ENCODE measurements around the gene CYREN. TPM values are rescaled to one million over a fixed set of nuclear protein-coding genes. Genes with fewer than 3 reads are reported as not detected.

The CYREN gene
- polyA plus RNA-seq, 2 of the 4 experiments (the other 2 are of a cell fraction), result 59.3 to 70.4 TPM

DNA sequence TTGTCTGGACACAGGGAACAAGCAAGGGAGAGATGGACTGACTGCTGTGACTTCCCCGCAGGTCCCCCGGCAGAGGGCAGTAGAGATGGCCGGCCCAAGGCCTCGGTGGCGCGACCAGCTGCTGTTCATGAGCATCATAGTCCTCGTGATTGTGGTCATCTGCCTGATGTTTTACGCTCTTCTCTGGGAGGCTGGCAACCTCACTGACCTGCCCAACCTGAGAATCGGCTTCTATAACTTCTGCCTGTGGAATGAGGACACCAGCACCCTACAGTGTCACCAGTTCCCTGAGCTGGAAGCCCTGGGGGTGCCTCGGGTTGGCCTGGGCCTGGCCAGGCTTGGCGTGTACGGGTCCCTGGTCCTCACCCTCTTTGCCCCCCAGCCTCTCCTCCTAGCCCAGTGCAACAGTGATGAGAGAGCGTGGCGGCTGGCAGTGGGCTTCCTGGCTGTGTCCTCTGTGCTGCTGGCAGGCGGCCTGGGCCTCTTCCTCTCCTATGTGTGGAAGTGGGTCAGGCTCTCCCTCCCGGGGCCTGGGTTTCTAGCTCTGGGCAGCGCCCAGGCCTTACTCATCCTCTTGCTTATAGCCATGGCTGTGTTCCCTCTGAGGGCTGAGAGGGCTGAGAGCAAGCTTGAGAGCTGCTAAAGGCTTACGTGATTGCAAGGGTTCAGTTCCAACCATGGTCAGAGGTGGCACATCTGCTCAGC lies 6.0 kb downstream of the CYREN start (continued):
- TF ChIP-seq NR3C1 (IDR thresholded peaks at IDR 0.05) (no peak), POLR2AphosphoS2 (conservative IDR thresholded peaks at IDR 0.05; ENCODE audit: low read length) (0 out of 2 replicates have a peak, but pooled peaks have one; percentile 17), JUNB (IDR thresholded peaks at IDR 0.05) (no peak), KDM5A (IDR thresholded peaks at IDR 0.05) (no peak), BHLHE40 (IDR thresholded peaks at IDR 0.05; ENCODE audit: low read depth, low read length) (no peak), CHD2 (IDR thresholded peaks at IDR 0.05; ENCODE audit: low read length, partially characterized antibody) (no peak), MAZ (IDR thresholded peaks at IDR 0.05; ENCODE audit: borderline replicate concordance, low read depth, low read length) (no peak), SMC3 (IDR thresholded peaks at IDR 0.05) (0 out of 3 replicates have a peak, but pooled peaks have one; percentile 9), HDAC2 (IDR thresholded peaks at IDR 0.05) (no peak), EHMT2 (IDR thresholded peaks at IDR 0.05; ENCODE audit: low read depth) (no peak), RAD21 (conservative IDR thresholded peaks at IDR 0.05 in 1 of 2, IDR thresholded peaks at IDR 0.05 in 1 of 2) (no peak), PHF8 (IDR thresholded peaks at IDR 0.05; ENCODE audit: borderline replicate concordance, low read depth) (no peak)
- TF ChIP-seq, protein P1, sequence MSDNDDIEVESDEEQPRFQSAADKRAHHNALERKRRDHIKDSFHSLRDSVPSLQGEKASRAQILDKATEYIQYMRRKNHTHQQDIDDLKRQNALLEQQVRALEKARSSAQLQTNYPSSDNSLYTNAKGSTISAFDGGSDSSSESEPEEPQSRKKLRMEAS (IDR thresholded peaks at IDR 0.05), result 0 out of 2 replicates have a peak, but pooled peaks have one; percentile 29
- TF ChIP-seq, protein P2, sequence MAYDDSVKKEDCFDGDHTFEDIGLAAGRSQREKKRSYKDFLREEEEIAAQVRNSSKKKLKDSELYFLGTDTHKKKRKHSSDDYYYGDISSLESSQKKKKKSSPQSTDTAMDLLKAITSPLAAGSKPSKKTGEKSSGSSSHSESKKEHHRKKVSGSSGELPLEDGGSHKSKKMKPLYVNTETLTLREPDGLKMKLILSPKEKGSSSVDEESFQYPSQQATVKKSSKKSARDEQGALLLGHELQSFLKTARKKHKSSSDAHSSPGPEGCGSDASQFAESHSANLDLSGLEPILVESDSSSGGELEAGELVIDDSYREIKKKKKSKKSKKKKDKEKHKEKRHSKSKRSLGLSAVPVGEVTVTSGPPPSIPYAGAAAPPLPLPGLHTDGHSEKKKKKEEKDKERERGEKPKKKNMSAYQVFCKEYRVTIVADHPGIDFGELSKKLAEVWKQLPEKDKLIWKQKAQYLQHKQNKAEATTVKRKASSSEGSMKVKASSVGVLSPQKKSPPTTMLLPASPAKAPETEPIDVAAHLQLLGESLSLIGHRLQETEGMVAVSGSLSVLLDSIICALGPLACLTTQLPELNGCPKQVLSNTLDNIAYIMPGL (CRISPR knock-in tag; IDR thresholded peaks at IDR 0.05; ENCODE audit: borderline replicate concordance), result no peak

DNA sequence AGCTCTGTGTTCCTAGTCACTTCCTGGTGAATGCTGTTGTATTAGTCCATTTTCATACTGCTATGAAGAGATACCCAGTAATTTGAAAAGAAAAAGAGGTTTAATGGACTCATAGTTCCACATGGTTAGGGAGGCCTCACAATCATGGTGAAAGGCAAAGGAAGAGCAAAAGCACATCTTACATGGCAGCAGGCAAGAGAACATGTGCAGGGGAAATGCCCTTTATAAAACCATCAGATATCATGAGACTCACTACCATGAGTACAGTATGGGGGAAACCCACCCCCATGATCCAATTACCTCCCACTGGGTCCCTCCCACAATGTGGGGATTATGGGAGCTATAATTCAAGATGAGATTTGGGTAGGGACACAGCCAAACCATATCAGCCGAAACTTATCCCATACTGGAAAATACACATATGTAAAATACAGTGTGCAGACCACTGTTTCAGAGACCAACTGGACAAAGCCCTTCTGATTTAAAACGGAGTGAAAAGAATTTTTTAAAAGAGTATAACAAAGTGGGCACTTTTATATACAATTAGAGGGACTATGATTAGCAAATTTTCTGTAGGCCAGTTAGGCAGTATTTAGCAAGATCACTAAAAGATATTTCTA lies 8.0 kb downstream of the CYREN start:
- Histone ChIP-seq H3K9me3 (peaks cover 24% of the 10 kb centered on the region), H3K27ac (no peak overlapping the region), H3K4me1 (peaks cover 17% of the 10 kb centered on the region), H3K4me3 (no peak overlapping the region), H3K4me2 (no peak overlapping the region)
- no peak for ATAC-seq
- no peak for DNase-seq (ENCODE audit: low read depth in 1 of 2, low spot score in 1 of 2)
- POLR2A ChIA-PET, result no interaction called here
- CTCF ChIA-PET, result interaction anchor here (1.6 kb wide), 1 partner anchor 209 kb away, joined by 3 read pairs; no protein-coding TSS in a partner anchor
- WGBS (ENCODE audit: missing lambda C conversion rate), result 93% methylated on average over 2 of the region's 2 CpGs
- no peak for TF ChIP-seq FOXS1 (CRISPR knock-in tag; IDR thresholded peaks at IDR 0.05)
- no peak for TF ChIP-seq HOXA7 (CRISPR knock-in tag; IDR thresholded peaks at IDR 0.05)
- no peak for TF ChIP-seq HOXB13 (CRISPR knock-in tag; IDR thresholded peaks at IDR 0.05; ENCODE audit: low read depth)
- TF ChIP-seq RNF2 (IDR thresholded peaks at IDR 0.05; ENCODE audit: borderline replicate concordance, low read depth), result no peak
- TF ChIP-seq JUN (IDR thresholded peaks at IDR 0.05), result no peak; a peak in 1 of 5 replicates
- FAIRE-seq, result no peak

DNA sequence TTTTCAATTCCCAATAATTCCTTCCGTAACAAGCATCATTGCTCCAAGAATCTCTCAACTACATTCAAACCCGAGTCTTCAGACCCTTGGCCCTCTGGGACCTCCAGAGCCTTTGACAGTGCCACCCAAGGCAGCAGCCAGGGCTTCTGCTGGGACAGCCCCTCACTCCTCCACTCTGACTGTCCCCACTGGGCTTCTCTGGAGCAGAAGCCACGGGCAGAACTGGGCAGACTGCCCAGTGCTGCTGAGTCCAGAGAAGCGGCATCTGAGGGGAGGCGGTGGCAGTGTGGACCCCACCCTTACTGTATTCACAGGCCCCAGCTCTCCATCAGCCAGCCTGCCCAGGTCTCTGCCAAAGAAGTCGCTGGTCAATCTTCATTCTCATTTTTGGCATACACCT lies 8.8 kb downstream of the CYREN start:
- 94% methylated on average over 6 of the region's 6 CpGs for WGBS (ENCODE audit: missing lambda C conversion rate)
- no peak overlapping the region for H3K27ac ChIP-seq
- POLR2A ChIA-PET, result interaction anchor here (1.4 kb wide), 1 partner anchor 9 kb away, joined by 4 read pairs; the partner anchor contains the start of gene CYREN
- DNase-seq (ENCODE audit: low read depth in 1 of 2, low spot score in 1 of 2) (no peak), ATAC-seq (no peak; a peak in 1 of 6 replicates), FAIRE-seq (no peak)
- no peak overlapping the region for H3K4me2 ChIP-seq
- peaks cover 17% of the 10 kb centered on the region for H3K4me1 ChIP-seq
- CTCF ChIA-PET, result interaction anchor here (1.5 to 1.6 kb wide), 2 partner anchors 175 to 208 kb away, joined by 3 to 4 read pairs; no protein-coding TSS in a partner anchor
- H3K4me3 ChIP-seq, result no peak overlapping the region
- H3K9me3 ChIP-seq, result peaks cover 30% of the 10 kb centered on the region
- no peak for TF ChIP-seq NPAS2 (CRISPR knock-in tag; IDR thresholded peaks at IDR 0.05; ENCODE audit: borderline replicate concordance)
- TF ChIP-seq, protein P3, sequence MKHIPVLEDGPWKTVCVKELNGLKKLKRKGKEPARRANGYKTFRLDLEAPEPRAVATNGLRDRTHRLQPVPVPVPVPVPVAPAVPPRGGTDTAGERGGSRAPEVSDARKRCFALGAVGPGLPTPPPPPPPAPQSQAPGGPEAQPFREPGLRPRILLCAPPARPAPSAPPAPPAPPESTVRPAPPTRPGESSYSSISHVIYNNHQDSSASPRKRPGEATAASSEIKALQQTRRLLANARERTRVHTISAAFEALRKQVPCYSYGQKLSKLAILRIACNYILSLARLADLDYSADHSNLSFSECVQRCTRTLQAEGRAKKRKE (CRISPR knock-in tag; IDR thresholded peaks at IDR 0.05; ENCODE audit: low read depth), result no peak
- no peak for TF ChIP-seq HOXB13 (CRISPR knock-in tag; IDR thresholded peaks at IDR 0.05; ENCODE audit: low read depth)
- TF ChIP-seq TFCP2L1 (CRISPR knock-in tag; IDR thresholded peaks at IDR 0.05), result no peak
- TF ChIP-seq, protein P4, sequence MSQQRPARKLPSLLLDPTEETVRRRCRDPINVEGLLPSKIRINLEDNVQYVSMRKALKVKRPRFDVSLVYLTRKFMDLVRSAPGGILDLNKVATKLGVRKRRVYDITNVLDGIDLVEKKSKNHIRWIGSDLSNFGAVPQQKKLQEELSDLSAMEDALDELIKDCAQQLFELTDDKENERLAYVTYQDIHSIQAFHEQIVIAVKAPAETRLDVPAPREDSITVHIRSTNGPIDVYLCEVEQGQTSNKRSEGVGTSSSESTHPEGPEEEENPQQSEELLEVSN (IDR thresholded peaks at IDR 0.05; ENCODE audit: borderline replicate concordance, low read depth), result no peak
- TF ChIP-seq KDM1A (IDR thresholded peaks at IDR 0.05; ENCODE audit: low read depth), result no peak
- TF ChIP-seq MAFK (IDR thresholded peaks at IDR 0.05; ENCODE audit: partially characterized antibody), result no peak
- no peak for TF ChIP-seq POLR2AphosphoS2 (conservative IDR thresholded peaks at IDR 0.05; ENCODE audit: low read length)
- TF ChIP-seq, protein P5, sequence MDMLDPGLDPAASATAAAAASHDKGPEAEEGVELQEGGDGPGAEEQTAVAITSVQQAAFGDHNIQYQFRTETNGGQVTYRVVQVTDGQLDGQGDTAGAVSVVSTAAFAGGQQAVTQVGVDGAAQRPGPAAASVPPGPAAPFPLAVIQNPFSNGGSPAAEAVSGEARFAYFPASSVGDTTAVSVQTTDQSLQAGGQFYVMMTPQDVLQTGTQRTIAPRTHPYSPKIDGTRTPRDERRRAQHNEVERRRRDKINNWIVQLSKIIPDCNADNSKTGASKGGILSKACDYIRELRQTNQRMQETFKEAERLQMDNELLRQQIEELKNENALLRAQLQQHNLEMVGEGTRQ (IDR thresholded peaks at IDR 0.05), result no peak
- TF ChIP-seq JUN (IDR thresholded peaks at IDR 0.05), result no peak
- TF ChIP-seq, protein P6, sequence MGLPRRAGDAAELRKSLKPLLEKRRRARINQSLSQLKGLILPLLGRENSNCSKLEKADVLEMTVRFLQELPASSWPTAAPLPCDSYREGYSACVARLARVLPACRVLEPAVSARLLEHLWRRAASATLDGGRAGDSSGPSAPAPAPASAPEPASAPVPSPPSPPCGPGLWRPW (IDR thresholded peaks at IDR 0.05), result no peak
- TF ChIP-seq RCOR1 (IDR thresholded peaks at IDR 0.05; ENCODE audit: low read depth, low read length), result no peak
- TF ChIP-seq, protein P7, sequence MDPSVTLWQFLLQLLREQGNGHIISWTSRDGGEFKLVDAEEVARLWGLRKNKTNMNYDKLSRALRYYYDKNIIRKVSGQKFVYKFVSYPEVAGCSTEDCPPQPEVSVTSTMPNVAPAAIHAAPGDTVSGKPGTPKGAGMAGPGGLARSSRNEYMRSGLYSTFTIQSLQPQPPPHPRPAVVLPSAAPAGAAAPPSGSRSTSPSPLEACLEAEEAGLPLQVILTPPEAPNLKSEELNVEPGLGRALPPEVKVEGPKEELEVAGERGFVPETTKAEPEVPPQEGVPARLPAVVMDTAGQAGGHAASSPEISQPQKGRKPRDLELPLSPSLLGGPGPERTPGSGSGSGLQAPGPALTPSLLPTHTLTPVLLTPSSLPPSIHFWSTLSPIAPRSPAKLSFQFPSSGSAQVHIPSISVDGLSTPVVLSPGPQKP (IDR thresholded peaks at IDR 0.05; ENCODE audit: low read depth, low read length), result no peak

All from A549 (cell line).